GM12878 (cell line): ENCODE data around the gene PIEZO2. TPM values are rescaled to one million over a fixed set of nuclear protein-coding genes. Genes with fewer than 3 reads are reported as not detected.
A peak's percentile ranks its signal among the peaks of the same experiment; 100 is the strongest.

Experiments used
- ATAC-seq: fragments of 200-7000 bp; cut with Tn5 transposase; 3 replicates; pipeline ENCODE4 v1.9.1; 2020; ENCODE audit warnings: mild to moderate bottlenecking, moderate library complexity
- BruUV-seq: library from RNA; stranded (reverse); fragments of 400-500 nt; replicated peaks from 2 replicates; lab custom pipeline; 2021; lab: Mats Ljungman, UMichigan
- CTCF ChIA-PET: fragments of 300-600 bp; sonication (Branson Sonifier 250); formaldehyde crosslinking; extraction: SDS; loops from one replicate; lab custom pipeline; 2021; ENCODE audit warnings: inconsistent platforms; lab: Yijun Ruan, JAX
- POLR2A ChIA-PET: fragments of 350-600 bp; formaldehyde crosslinking; extraction: SDS; loops from one replicate; lab custom pipeline; 2021; ENCODE audit warnings: inconsistent platforms; lab: Charles Lee
- RAD21 ChIA-PET: fragments of 300-600 bp; sonication (Branson Sonifier 250); formaldehyde crosslinking; loops from one replicate; lab custom pipeline; 2023; ENCODE audit warnings: antibody characterized with exemption; ENCODE audit not compliant: unreplicated experiment; lab: Charles Lee
- SMC1A ChIA-PET: fragments of 300-600 bp; sonication (Branson Sonifier 250); formaldehyde crosslinking; loops from one replicate; lab custom pipeline; 2023; ENCODE audit not compliant: unreplicated experiment, uncharacterized antibody; lab: Charles Lee
- DNase-seq: peaks from one replicate; pipeline ENCODE4 v3.0.0-alpha.2; 2011; ENCODE audit warnings: low read depth, low spot score
- FAIRE-seq: peaks from 3 replicates; lab custom pipeline; 2011; peaks lifted over from hg19 to GRCh38; lab: Jason Lieb, UNC
- H2AFZ ChIP-seq: 2 replicates; pipeline ENCODE4 v1.6.0; 2011; ENCODE audit warnings: low read depth, low read length, control low read depth; ENCODE audit not compliant: control insufficient read depth
- H3K27ac ChIP-seq: 2 replicates; pipeline ENCODE4 v1.5.1; 2011; ENCODE audit warnings: control low read depth; ENCODE audit not compliant: control insufficient read depth, insufficient read depth
- H3K27me3 ChIP-seq, 2 experiments: replicated peaks in 1 of 2; 2 replicates each; pipeline versions ENCODE4 v1.6.0 to v1.6.1; 2011; ENCODE audit warnings: low read length in 1 of 2; ENCODE audit not compliant: control insufficient read depth in 2 of 2, insufficient read depth in 2 of 2
- H3K36me3 ChIP-seq, 2 experiments: 2 replicates each; pipeline ENCODE4 v1.5.1; 2011; ENCODE audit warnings: low read length in 1 of 2; ENCODE audit not compliant: control insufficient read depth in 2 of 2, insufficient read depth in 2 of 2
- H3K4me1 ChIP-seq: 2 replicates; pipeline ENCODE4 v1.6.1; 2011; ENCODE audit warnings: mild to moderate bottlenecking, low read length, moderate library complexity, mixed read lengths; ENCODE audit not compliant: control insufficient read depth, insufficient read depth
- H3K4me2 ChIP-seq: 2 replicates; pipeline ENCODE4 v1.6.0; 2011; ENCODE audit warnings: control low read depth; ENCODE audit not compliant: control insufficient read depth, insufficient read depth
- H3K4me3 ChIP-seq: fragments of 200-600 bp; sonication (generic); 2 replicates; pipeline ENCODE4 v1.5.1; 2016
- H3K79me2 ChIP-seq: 2 replicates; pipeline ENCODE4 v1.6.0; 2011; ENCODE audit warnings: low read length; ENCODE audit not compliant: control insufficient read depth, insufficient read depth
- H3K9ac ChIP-seq: 2 replicates; pipeline ENCODE4 v1.8.0; 2011; ENCODE audit warnings: low read length, control low read depth, mixed read lengths; ENCODE audit not compliant: control insufficient read depth, insufficient read depth
- H3K9me3 ChIP-seq: replicated peaks from 3 replicates; pipeline ENCODE4 v1.5.1; 2011; ENCODE audit warnings: mild to moderate bottlenecking, low read length; ENCODE audit not compliant: control insufficient read depth, insufficient read depth
- H4K20me1 ChIP-seq: 2 replicates; pipeline ENCODE4 v1.6.0; 2011; ENCODE audit not compliant: control insufficient read depth, insufficient read depth
- ESRRA ChIP-seq: IDR thresholded peaks from 2 replicates; pipeline ENCODE4 v1.6.1; 2012; ENCODE audit warnings: mild to moderate bottlenecking, low read length, improper control_type of control experiment
- EZH2 ChIP-seq: IDR thresholded peaks from 2 replicates; pipeline ENCODE4 v1.6.1; 2012; ENCODE audit warnings: low read depth, mild to moderate bottlenecking, control low read depth, inconsistent platforms, low read length, borderline replicate concordance; ENCODE audit not compliant: control insufficient read depth
- IKZF1 ChIP-seq: fragments of 450-650 bp; conservative IDR thresholded peaks from 2 replicates; pipeline ENCODE4 v1.6.1; 2017; ENCODE audit warnings: antibody characterized with exemption, mild to moderate bottlenecking
- MXI1 ChIP-seq: fragments of 150-350 bp; IDR thresholded peaks from 2 replicates; pipeline ENCODE4 v1.6.1; 2011; ENCODE audit warnings: low read depth, mild to moderate bottlenecking, inconsistent platforms, low read length, improper control_type of control experiment
- PML ChIP-seq: IDR thresholded peaks from 2 replicates; pipeline ENCODE4 v1.6.1; 2012; ENCODE audit warnings: low read length, inconsistent platforms
- POLR2A ChIP-seq: IDR thresholded peaks from 2 replicates; pipeline ENCODE4 v1.6.1; 2011; ENCODE audit warnings: low read depth, mild to moderate bottlenecking, low read length
- POLR2AphosphoS5 ChIP-seq: IDR thresholded peaks from 2 replicates; pipeline ENCODE4 v1.6.1; 2011; ENCODE audit warnings: mild to moderate bottlenecking, low read length, inconsistent platforms
- POU2F2 ChIP-seq: IDR thresholded peaks from 3 replicates; pipeline ENCODE4 v1.6.1; 2011; ENCODE audit warnings: low read depth, mild to moderate bottlenecking, low read length, borderline replicate concordance
- SIX5 ChIP-seq: IDR thresholded peaks from 2 replicates; pipeline ENCODE4 v1.6.1; 2011; ENCODE audit warnings: mild to moderate bottlenecking, low read depth, low read length, moderate library complexity; ENCODE audit not compliant: severe bottlenecking
- ZZZ3 ChIP-seq: IDR thresholded peaks from 2 replicates; pipeline ENCODE4 v1.6.1; 2011; ENCODE audit warnings: low read depth; ENCODE audit not compliant: control insufficient read depth, insufficient read length
- WGBS: methylation state at CpG from one replicate; pipeline ENCODE4 v1.1.6; 2016; ENCODE audit warnings: low lambda C conversion rate; ENCODE audit not compliant: insufficient replicate concordance, insufficient coverage; ENCODE audit errors: missing lambda C conversion rate; 5-methylcytosine and 5-hydroxymethylcytosine counted together
- in situ Hi-C: fragments of 300-500 bp; cut with MboI; formaldehyde crosslinking; loops from 9 replicates; pipeline ENCODE4 v1.14.3; 2018; ENCODE audit warnings: mixed read lengths
- intact Hi-C: fragments of 100-400 bp; cut with micrococcal nuclease; formaldehyde crosslinking; loops from one replicate; pipeline ENCODE4 v1.14.2; 2022; ENCODE audit not compliant: unreplicated experiment
- polyA plus RNA-seq, 11 experiments: library from polyadenylated mRNA; depleted of rRNA in 4 of 11; unstranded in 6 of 11; stranded (reverse) in 5 of 11; fragments of >200 nt; fragmentation: Nextera tagmentation in 4 of 11; fragmentation: Illumina TruSeq in 1 of 11; extraction: Ambion mirVana in 4 of 11; extraction: Trizol in 1 of 11; gene quantifications; 1 replicate in 1 of 11; 2 replicates in 10 of 11; pipeline versions ENCODE4 v1.2.1 to v1.2.3, GENCODE V29; 2011 to 2016; ENCODE audit warnings: inconsistent platforms in 2 of 11, missing spikeins in 2 of 11, low read depth in 1 of 11
- total RNA-seq, 4 experiments: library from RNA; depleted of rRNA in 3 of 4; stranded (reverse); fragments of >200 nt in 3 of 4; fragmentation: Illumina TruSeq in 1 of 4; extraction: Trizol in 1 of 4; gene quantifications; 2 replicates each; pipeline versions ENCODE4 v1.2.1 to v1.2.3, GENCODE V29; 2013 to 2021
- TF ChIP-seq, protein P1 (sequence below): fragments of 450-650 bp; IDR thresholded peaks from 2 replicates; pipeline ENCODE4 v1.6.1; 2016; ENCODE audit warnings: mild to moderate bottlenecking
- TF ChIP-seq, protein P2 (sequence below): fragments of 450-650 bp; IDR thresholded peaks from 2 replicates; pipeline ENCODE4 v1.6.1; 2017; ENCODE audit warnings: borderline replicate concordance

PIEZO2 gene
- total and polyA plus RNA-seq, 10 of the 15 experiments (the other 5 are each of a cell fraction or from before 2014, with no cell fraction given): 6.7 to 42.3 (median 27.4) TPM

DNA sequence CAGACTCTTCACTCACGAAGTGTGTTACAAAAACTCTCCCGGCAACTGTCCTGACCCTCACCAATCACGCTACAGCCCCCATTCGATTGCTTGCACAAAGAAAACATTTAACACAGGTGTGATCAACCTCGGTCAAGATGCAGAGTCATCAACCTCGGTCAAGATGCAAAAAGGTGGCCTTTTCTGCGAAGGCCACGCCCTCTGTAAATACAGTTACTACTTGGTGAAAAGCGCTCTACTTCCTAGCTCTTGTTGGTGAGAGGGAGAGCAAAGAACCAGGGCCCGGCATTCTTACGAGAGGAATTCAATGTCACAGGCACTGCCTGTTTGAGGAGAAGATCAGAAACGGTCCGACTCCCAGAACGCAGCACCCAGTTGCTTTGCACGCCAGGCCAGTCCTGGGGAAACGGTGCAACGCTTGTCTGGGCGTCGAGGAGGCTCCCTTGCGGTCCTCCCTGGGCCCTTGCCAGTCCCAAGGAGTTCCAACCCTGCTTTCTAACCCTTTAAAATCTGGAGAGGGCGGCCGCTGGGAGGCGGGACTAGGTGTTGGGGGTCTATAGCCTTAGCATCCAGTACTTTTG, 1.9 kb downstream of the PIEZO2 start:
- DNase-seq (no peak), ATAC-seq (peak; percentile 4; the same call in 1 of the 3 replicates), FAIRE-seq (no peak)
- in situ Hi-C loops (loop anchor here (5.0 kb wide), 1 partner anchor 195 kb away; no protein-coding TSS in a partner anchor), intact Hi-C loops (no loop called here)
- Histone ChIP-seq H3K79me2 (peaks cover 74% of the 10 kb centered on the region), H3K27ac (peak overlapping the region; percentile 88), H3K4me2 (peak overlapping the region; percentile 93), H3K9ac (peak overlapping the region; percentile 84), H3K9me3 (no peaks in the 10 kb centered on the region), H3K27me3 (no peaks in the 10 kb centered on the region), H3K36me3 (no peaks in the 10 kb centered on the region), H3K4me1 (peaks cover 17% of the 10 kb centered on the region), H2AFZ (no peak overlapping the region), H3K4me3 (peak overlapping the region; percentile 95), H4K20me1 (no peaks in the 10 kb centered on the region)
- ChIA-PET RAD21 (interaction anchor here (0.8 to 4.4 kb wide), 15 partner anchors 11 to 361 kb away, joined by 3 to 64 read pairs (median 7); no protein-coding TSS in a partner anchor), SMC1A (interaction anchor here (1.1 to 6.7 kb wide), 13 partner anchors 9 to 587 kb away, joined by 3 to 75 read pairs (median 6); no protein-coding TSS in a partner anchor), CTCF (interaction anchor here (0.6 to 4.0 kb wide), 8 partner anchors 40 to 587 kb away, joined by 3 to 36 read pairs (median 8); no protein-coding TSS in a partner anchor), POLR2A (interaction anchor here (1.0 to 1.7 kb wide), 4 partner anchors 8 to 269 kb away, joined by 3 to 5 read pairs (median 4); no protein-coding TSS in a partner anchor)
- WGBS: 24% methylated on average over 23 of the region's 23 CpGs
- TSS peak; percentile 37 for BruUV-seq
- TF ChIP-seq, protein P1, sequence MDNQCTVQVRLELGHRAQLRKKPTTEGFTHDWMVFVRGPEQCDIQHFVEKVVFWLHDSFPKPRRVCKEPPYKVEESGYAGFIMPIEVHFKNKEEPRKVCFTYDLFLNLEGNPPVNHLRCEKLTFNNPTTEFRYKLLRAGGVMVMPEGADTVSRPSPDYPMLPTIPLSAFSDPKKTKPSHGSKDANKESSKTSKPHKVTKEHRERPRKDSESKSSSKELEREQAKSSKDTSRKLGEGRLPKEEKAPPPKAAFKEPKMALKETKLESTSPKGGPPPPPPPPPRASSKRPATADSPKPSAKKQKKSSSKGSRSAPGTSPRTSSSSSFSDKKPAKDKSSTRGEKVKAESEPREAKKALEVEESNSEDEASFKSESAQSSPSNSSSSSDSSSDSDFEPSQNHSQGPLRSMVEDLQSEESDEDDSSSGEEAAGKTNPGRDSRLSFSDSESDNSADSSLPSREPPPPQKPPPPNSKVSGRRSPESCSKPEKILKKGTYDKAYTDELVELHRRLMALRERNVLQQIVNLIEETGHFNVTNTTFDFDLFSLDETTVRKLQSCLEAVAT: 0 out of 2 replicates have a peak, but pooled peaks have one; percentile 10
- 0 out of 2 replicates have a peak, but pooled peaks have one; percentile 12 for TF ChIP-seq IKZF1
- TF ChIP-seq ESRRA: no peak
- TF ChIP-seq POLR2AphosphoS5: 0 out of 2 replicates have a peak, but pooled peaks have one; percentile 32
- 0 out of 2 replicates have a peak, but pooled peaks have one; percentile 17 for TF ChIP-seq PML
- TF ChIP-seq SIX5: no peak
- TF ChIP-seq POLR2A: peak; percentile 76
- TF ChIP-seq, protein P2, sequence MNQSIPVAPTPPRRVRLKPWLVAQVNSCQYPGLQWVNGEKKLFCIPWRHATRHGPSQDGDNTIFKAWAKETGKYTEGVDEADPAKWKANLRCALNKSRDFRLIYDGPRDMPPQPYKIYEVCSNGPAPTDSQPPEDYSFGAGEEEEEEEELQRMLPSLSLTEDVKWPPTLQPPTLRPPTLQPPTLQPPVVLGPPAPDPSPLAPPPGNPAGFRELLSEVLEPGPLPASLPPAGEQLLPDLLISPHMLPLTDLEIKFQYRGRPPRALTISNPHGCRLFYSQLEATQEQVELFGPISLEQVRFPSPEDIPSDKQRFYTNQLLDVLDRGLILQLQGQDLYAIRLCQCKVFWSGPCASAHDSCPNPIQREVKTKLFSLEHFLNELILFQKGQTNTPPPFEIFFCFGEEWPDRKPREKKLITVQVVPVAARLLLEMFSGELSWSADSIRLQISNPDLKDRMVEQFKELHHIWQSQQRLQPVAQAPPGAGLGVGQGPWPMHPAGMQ: no peak
- no peak for TF ChIP-seq POU2F2
- no peak for TF ChIP-seq MXI1
- TF ChIP-seq EZH2: no peak
- no peak for TF ChIP-seq ZZZ3
